ENCODE results near the gene TRIM38.

GRCh38 chr6:26003102-26003694 is 40.6 kb downstream of the TRIM38 start:
- TF ChIP-seq, protein P1, sequence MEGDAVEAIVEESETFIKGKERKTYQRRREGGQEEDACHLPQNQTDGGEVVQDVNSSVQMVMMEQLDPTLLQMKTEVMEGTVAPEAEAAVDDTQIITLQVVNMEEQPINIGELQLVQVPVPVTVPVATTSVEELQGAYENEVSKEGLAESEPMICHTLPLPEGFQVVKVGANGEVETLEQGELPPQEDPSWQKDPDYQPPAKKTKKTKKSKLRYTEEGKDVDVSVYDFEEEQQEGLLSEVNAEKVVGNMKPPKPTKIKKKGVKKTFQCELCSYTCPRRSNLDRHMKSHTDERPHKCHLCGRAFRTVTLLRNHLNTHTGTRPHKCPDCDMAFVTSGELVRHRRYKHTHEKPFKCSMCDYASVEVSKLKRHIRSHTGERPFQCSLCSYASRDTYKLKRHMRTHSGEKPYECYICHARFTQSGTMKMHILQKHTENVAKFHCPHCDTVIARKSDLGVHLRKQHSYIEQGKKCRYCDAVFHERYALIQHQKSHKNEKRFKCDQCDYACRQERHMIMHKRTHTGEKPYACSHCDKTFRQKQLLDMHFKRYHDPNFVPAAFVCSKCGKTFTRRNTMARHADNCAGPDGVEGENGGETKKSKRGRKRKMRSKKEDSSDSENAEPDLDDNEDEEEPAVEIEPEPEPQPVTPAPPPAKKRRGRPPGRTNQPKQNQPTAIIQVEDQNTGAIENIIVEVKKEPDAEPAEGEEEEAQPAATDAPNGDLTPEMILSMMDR (IDR thresholded peaks at IDR 0.05) = peak; percentile 55 to 87 (median 62)
- no peak for TF ChIP-seq POLR2A (IDR thresholded peaks at IDR 0.05)
